Right lobe of liver (tissue), 6 donors: ENCODE measurements around the gene PLCL2. TPM values are rescaled to one million over a fixed set of nuclear protein-coding genes. Genes with fewer than 3 reads are reported as not detected.

Experiments
- ATAC-seq, 4 donors: fragments of 200-7000 bp; cut with Tn5 transposase; one replicate each; pipeline ENCODE4 v1.9.1; 2020; ENCODE audit warnings: mild to moderate bottlenecking in 4 of 4, moderate library complexity in 4 of 4
- DNase-seq, 3 donors: peaks; one replicate each; pipeline ENCODE4 v3.0.0-alpha.2; 2020
- H3K27ac ChIP-seq, 3 donors: fragments of 200-600 bp; one replicate each; pipeline ENCODE4 v1.8.0; 2022
- H3K27me3 ChIP-seq, 2 donors: fragments of 200-600 bp; one replicate each; pipeline ENCODE4 v1.8.0; 2022
- H3K36me3 ChIP-seq, 4 donors: fragments of 200-600 bp; sonication (generic) in 1 of 4; one replicate each; pipeline versions ENCODE4 v1.5.1 to v1.8.0; 2017 to 2022; ENCODE audit warnings: control low read depth in 1 of 4
- H3K4me1 ChIP-seq, 4 donors: fragments of 200-600 bp; sonication (generic) in 1 of 4; one replicate each; pipeline versions ENCODE4 v1.5.1 to v1.8.0; 2017 to 2022; ENCODE audit warnings: control low read depth in 1 of 4
- H3K4me3 ChIP-seq, 3 donors: fragments of 200-600 bp; one replicate each; pipeline ENCODE4 v1.8.0; 2022
- H3K9me3 ChIP-seq, 4 donors: fragments of 200-600 bp; sonication (generic) in 1 of 4; one replicate each; pipeline versions ENCODE4 v1.5.1 to v1.8.0; 2017 to 2022; ENCODE audit warnings: control low read depth in 1 of 4
- POLR2A ChIP-seq: fragments of 450-650 bp; IDR thresholded peaks from one replicate; pipeline ENCODE4 v1.6.1; 2017; ENCODE audit warnings: antibody characterized with exemption, mild to moderate bottlenecking
- WGBS: methylation state at CpG from one replicate; pipeline ENCODE4 v1.1.6; 2018; ENCODE audit warnings: low coverage, low lambda C conversion rate; ENCODE audit not compliant: insufficient coverage; ENCODE audit errors: missing lambda C conversion rate; 5-methylcytosine and 5-hydroxymethylcytosine counted together
- intact Hi-C, 2 donors: fragments of 100-400 bp; cut with DNase I; formaldehyde crosslinking; loops; one replicate each; pipeline versions ENCODE4 v1.11.2 to v1.14.1; 2022
- total RNA-seq, 6 experiments: library from RNA; depleted of rRNA in 2 of 6; stranded (reverse); fragments of >200 nt in 2 of 6; fragmentation: NEBNext Ultra II Directional in 3 of 6; extraction: Animal tissue kit (Norgen Biotek cat#: 25700) in 3 of 6; gene quantifications; one replicate each; pipeline versions ENCODE4 v1.1.0 to v1.2.4, GENCODE V29; 2016 to 2023
- TF ChIP-seq, protein P1 (sequence below), 4 donors: fragments of 200-600 bp in 3 of 4; fragments of 450-650 bp in 1 of 4; IDR thresholded peaks; one replicate each; pipeline versions ENCODE4 v1.5.1 to v1.8.0; 2016 to 2022; ENCODE audit warnings: antibody characterized with exemption in 4 of 4, mild to moderate bottlenecking in 2 of 4
- donor health status: DM: no; HTN: yes; CAD: no.
- donor health status: DM: no; HTN: no; CAD: no.
- donor health status: DM: no; HTN: no; CAD: no.
- donor health status: DM: no; HTN: yes; CAD: no.
- donor health status: DM: no; HTN: yes; CAD: no.

PLCL2 gene
- total RNA-seq, 6 experiments from 2014 or later = 4.6 to 8.2 (median 6.9) TPM

DNA sequence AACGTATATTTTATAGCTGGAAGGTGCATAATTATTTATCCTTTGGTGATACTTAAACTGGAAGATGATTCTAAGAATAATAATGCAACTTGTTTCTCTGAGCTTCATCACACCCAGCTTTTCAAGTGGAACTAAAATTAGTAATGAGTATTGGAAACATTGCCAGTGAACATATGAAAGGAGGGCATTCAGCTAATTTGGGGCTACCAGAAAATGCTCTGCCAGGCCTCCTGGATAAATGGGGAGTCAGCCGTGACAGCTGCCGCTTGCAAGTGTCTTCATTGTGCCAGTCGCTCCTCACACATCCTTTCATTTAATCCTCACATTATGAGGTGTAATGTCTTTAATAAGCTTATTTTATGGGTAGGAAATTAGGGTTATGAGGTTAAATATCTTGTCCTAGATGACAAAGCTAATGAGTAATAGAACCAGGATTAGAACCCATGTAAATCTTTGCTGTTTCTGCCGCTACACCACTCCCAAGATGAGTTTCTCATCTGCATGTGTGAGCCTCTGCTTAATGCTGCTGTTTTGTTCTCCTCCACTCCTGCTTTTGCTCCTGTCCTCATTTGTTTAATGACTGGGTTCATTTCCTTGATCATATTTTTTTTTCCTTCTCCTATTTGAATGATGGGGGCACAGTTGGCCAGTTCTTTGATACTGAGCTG, 155.7 kb downstream of the PLCL2 start:
- intact Hi-C loops = loop anchor here in 1 of 2 donors (10.0 kb wide), 1 partner anchor 436 kb away; the partner anchor contains the start of gene DAZL

DNA sequence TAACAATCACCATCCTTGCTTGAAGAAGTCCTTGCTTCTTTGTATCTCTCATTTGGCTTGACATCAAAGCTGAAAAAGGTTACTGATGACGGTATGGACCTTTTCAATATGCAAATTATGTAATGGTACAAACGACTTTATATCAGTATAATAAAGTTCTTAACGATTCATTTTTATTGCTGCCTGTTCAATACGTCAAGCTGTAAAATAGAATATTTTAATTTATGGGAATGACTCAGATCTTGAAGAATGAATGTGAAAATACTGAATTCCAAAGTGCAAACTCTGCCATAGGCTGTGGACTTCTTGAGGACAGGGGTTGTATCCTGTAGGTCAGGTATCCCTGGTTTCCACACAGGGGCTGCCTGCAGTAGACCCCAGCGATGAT, 156.2 kb downstream of the PLCL2 start:
- Histone ChIP-seq H3K4me3 (no peak overlapping the region), H3K27me3 (no peaks in the 10 kb centered on the region), H3K36me3 (peaks cover 0 to 5% (median 0%) of the 10 kb centered on the region in 4 donors), H3K4me1 (no peaks in the 10 kb centered on the region), H3K9me3 (no peaks in the 10 kb centered on the region), H3K27ac (no peak overlapping the region)
- 79% methylated on average over 5 of the region's 5 CpGs for WGBS
- intact Hi-C loops = loop anchor here in 1 of 2 donors (10.0 kb wide), 1 partner anchor 436 kb away; the partner anchor contains the start of gene DAZL
- DNase-seq (no peak), ATAC-seq (no peak)
- TF ChIP-seq, protein P1, sequence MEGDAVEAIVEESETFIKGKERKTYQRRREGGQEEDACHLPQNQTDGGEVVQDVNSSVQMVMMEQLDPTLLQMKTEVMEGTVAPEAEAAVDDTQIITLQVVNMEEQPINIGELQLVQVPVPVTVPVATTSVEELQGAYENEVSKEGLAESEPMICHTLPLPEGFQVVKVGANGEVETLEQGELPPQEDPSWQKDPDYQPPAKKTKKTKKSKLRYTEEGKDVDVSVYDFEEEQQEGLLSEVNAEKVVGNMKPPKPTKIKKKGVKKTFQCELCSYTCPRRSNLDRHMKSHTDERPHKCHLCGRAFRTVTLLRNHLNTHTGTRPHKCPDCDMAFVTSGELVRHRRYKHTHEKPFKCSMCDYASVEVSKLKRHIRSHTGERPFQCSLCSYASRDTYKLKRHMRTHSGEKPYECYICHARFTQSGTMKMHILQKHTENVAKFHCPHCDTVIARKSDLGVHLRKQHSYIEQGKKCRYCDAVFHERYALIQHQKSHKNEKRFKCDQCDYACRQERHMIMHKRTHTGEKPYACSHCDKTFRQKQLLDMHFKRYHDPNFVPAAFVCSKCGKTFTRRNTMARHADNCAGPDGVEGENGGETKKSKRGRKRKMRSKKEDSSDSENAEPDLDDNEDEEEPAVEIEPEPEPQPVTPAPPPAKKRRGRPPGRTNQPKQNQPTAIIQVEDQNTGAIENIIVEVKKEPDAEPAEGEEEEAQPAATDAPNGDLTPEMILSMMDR (IDR thresholded peaks at IDR 0.05) = no peak
- TF ChIP-seq POLR2A = no peak

More for the DNA sequence above, 155.7 kb downstream of the PLCL2 start:
- Histone ChIP-seq H3K9me3 (no peaks in the 10 kb centered on the region), H3K27ac (no peak overlapping the region), H3K27me3 (no peaks in the 10 kb centered on the region), H3K36me3 (peaks cover 0 to 5% (median 0%) of the 10 kb centered on the region in 4 donors), H3K4me3 (no peak overlapping the region), H3K4me1 (no peaks in the 10 kb centered on the region)
- no peak for DNase-seq
- TF ChIP-seq POLR2A = no peak
- TF ChIP-seq, protein P1 (IDR thresholded peaks at IDR 0.05) = no peak
- ATAC-seq = no peak
- WGBS = 97% methylated on average over 5 of the region's 5 CpGs

DNA sequence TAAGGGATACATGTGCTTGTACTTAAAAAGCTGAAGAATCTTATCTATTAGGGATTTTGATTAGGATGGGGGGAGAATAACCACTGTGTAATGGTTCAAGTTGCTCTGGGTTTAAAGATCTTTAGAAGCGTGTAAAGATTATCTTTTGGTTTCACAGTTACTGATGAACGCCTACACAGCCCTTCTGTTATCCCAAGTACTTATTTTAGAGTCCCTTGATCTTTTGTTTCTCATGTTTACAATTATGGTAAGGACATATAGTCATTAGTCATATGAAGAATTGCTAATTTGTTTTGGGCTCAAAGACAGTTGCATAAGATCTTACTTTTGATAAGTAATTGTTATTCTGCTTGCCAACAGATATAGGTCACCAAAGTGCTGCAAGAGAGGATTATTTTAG, 160.1 kb downstream of the PLCL2 start:
- TF ChIP-seq, protein P1 (IDR thresholded peaks at IDR 0.05) = no peak
- TF ChIP-seq POLR2A = no peak
- no peaks in the 10 kb centered on the region for H3K9me3 ChIP-seq
- no peak overlapping the region for H3K27ac ChIP-seq
- peaks cover 0 to 5% (median 0%) of the 10 kb centered on the region in 4 donors for H3K36me3 ChIP-seq
- intact Hi-C loops = loop anchor here in 1 of 2 donors (10.0 kb wide), 1 partner anchor 440 kb away; the partner anchor contains the start of gene DAZL
- ATAC-seq (no peak), DNase-seq (no peak)
- no peaks in the 10 kb centered on the region for H3K4me1 ChIP-seq
- 81% methylated on average over 2 of the region's 2 CpGs for WGBS
- no peak overlapping the region for H3K4me3 ChIP-seq
- H3K27me3 ChIP-seq = no peaks in the 10 kb centered on the region

DNA sequence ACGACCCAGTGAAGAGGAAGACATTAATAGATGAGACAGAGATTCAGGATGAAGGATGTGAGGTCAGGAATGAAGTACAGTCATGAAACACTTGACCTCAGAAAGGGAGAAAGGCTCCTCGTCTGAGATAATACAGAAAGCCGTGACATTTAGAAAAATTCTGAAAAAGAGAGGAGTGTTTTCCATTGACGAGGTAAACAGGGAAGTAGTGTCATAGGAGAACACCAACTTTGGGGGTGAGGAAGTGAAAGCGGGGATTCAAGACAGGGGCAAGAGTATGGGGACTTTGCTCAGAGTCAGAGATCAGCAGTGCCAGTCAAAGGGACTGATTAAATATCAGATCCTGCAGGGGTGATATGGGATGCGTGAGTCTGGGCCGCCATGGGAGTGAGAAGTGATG, 160.9 kb downstream of the PLCL2 start:
- TF ChIP-seq POLR2A = no peak
- TF ChIP-seq, protein P1 (IDR thresholded peaks at IDR 0.05) = no peak
- 79% methylated on average over 7 of the region's 7 CpGs for WGBS
- intact Hi-C loops = loop anchor here in 1 of 2 donors (10.0 kb wide), 1 partner anchor 441 kb away; the partner anchor contains the start of gene DAZL
- no peak overlapping the region for H3K27ac ChIP-seq
- H3K4me3 ChIP-seq = no peak overlapping the region
- DNase-seq (no peak), ATAC-seq (no peak)
- no peaks in the 10 kb centered on the region for H3K4me1 ChIP-seq
- no peaks in the 10 kb centered on the region for H3K27me3 ChIP-seq
- H3K36me3 ChIP-seq = peaks cover 0 to 5% (median 0%) of the 10 kb centered on the region in 4 donors
- H3K9me3 ChIP-seq = no peaks in the 10 kb centered on the region
